Esophagus muscularis mucosa (tissue), 4 donors: ENCODE data around the gene SLC35B2. TPM values are rescaled to one million over a fixed set of nuclear protein-coding genes. Genes with fewer than 3 reads are reported as not detected.
"Not testable (repeated sequence)": the region's sequence is repeated elsewhere in the genome, so short reads cannot be mapped to it uniquely, and the experiment has no call there.

ENCODE experiments used
- DNase-seq: peaks from one replicate; pipeline ENCODE4 v3.0.0-alpha.2; 2017; ENCODE audit errors: extremely low spot score
- H3K27ac ChIP-seq, 4 donors: fragments of 200-600 bp; sonication (generic); replicated peaks in 1 of 4; 1 replicate in 3 of 4; 2 replicates in 1 of 4; pipeline ENCODE4 v1.5.1; 2016 to 2019; ENCODE audit warnings: mild to moderate bottlenecking in 1 of 4
- H3K27me3 ChIP-seq, 4 donors: fragments of 200-600 bp; sonication (generic); one replicate each; pipeline versions ENCODE4 v1.5.1 to v1.6.0; 2016 to 2019
- H3K36me3 ChIP-seq, 4 donors: fragments of 200-600 bp; sonication (generic); one replicate each; pipeline ENCODE4 v1.5.1; 2016 to 2019
- H3K4me1 ChIP-seq, 4 donors: fragments of 200-600 bp; sonication (generic); one replicate each; pipeline ENCODE4 v1.5.1; 2016 to 2019
- H3K4me3 ChIP-seq, 4 donors: fragments of 200-600 bp; sonication (generic); 1 replicate in 2 of 4; 2 replicates in 2 of 4; pipeline ENCODE4 v1.5.1; 2016 to 2019; ENCODE audit warnings: mild to moderate bottlenecking in 4 of 4, moderate library complexity in 1 of 4
- H3K9me3 ChIP-seq, 4 donors: fragments of 200-600 bp; sonication (generic); 1 replicate in 3 of 4; 2 replicates in 1 of 4; pipeline ENCODE4 v1.5.1; 2016 to 2019
- EP300 ChIP-seq: sonication (generic); formaldehyde crosslinking; IDR thresholded peaks from one replicate; pipeline ENCODE4 v1.6.1; 2017; ENCODE audit warnings: antibody characterized with exemption
- POLR2A ChIP-seq: fragments of 450-650 bp; IDR thresholded peaks from one replicate; pipeline ENCODE4 v1.6.1; 2017; ENCODE audit warnings: antibody characterized with exemption, moderate library complexity, mild to moderate bottlenecking, low read depth
- POLR2AphosphoS5 ChIP-seq, 2 donors: sonication (generic); formaldehyde crosslinking; IDR thresholded peaks; one replicate each; pipeline ENCODE4 v1.6.1; 2017; ENCODE audit warnings: antibody characterized with exemption in 2 of 2
- WGBS: methylation state at CpG from one replicate; pipeline ENCODE4 v1.1.5; 2018; 5-methylcytosine and 5-hydroxymethylcytosine counted together
- intact Hi-C: fragments of 100-400 bp; cut with DNase I; formaldehyde crosslinking; loops from one replicate; pipeline ENCODE4 v1.15.1; 2023
- total RNA-seq, 4 donors: library from RNA; depleted of rRNA; stranded (reverse); fragments of >200 nt; gene quantifications; one replicate each; pipeline versions ENCODE4 v1.1.0 to v1.2.1, GENCODE V29; 2016
- TF ChIP-seq, protein P1 (sequence below), 3 experiments: fragments of 200-600 bp in 2 of 3; fragments of 450-650 bp in 1 of 3; sonication (generic) in 2 of 3; IDR thresholded peaks; one replicate each; pipeline ENCODE4 v1.5.1; 2017 to 2019; ENCODE audit warnings: antibody characterized with exemption in 3 of 3, mild to moderate bottlenecking in 2 of 3, moderate library complexity in 1 of 3

The SLC35B2 gene
- total RNA-seq, 4 donors from 2014 or later = 22.8 to 37.9 (median 32.6) TPM

GRCh38 chr6:44233567-44234100 is 23.7 kb downstream of the SLC35B2 start:
- H3K9me3 ChIP-seq = no peaks in the 10 kb centered on the region
- H3K4me3 ChIP-seq = no peak overlapping the region
- peak overlapping the region; percentile 95 to 98 (median 96) for H3K27ac ChIP-seq
- peaks cover 10 to 61% (median 38%) of the 10 kb centered on the region in 4 donors for H3K36me3 ChIP-seq
- H3K4me1 ChIP-seq = peaks cover 86 to 100% (median 96%) of the 10 kb centered on the region in 4 donors
- no peak for DNase-seq
- no peaks in the 10 kb centered on the region for H3K27me3 ChIP-seq
- no peak for TF ChIP-seq POLR2AphosphoS5 (IDR thresholded peaks at IDR 0.05)
- TF ChIP-seq, protein P1, sequence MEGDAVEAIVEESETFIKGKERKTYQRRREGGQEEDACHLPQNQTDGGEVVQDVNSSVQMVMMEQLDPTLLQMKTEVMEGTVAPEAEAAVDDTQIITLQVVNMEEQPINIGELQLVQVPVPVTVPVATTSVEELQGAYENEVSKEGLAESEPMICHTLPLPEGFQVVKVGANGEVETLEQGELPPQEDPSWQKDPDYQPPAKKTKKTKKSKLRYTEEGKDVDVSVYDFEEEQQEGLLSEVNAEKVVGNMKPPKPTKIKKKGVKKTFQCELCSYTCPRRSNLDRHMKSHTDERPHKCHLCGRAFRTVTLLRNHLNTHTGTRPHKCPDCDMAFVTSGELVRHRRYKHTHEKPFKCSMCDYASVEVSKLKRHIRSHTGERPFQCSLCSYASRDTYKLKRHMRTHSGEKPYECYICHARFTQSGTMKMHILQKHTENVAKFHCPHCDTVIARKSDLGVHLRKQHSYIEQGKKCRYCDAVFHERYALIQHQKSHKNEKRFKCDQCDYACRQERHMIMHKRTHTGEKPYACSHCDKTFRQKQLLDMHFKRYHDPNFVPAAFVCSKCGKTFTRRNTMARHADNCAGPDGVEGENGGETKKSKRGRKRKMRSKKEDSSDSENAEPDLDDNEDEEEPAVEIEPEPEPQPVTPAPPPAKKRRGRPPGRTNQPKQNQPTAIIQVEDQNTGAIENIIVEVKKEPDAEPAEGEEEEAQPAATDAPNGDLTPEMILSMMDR (IDR thresholded peaks at IDR 0.05) = no peak
- TF ChIP-seq EP300 = no peak
- TF ChIP-seq POLR2A = no peak
- WGBS = 26% methylated on average over 14 of the region's 14 CpGs
- intact Hi-C loops = no loop called here

- Histone ChIP-seq H3K9me3 (no peaks in the 10 kb centered on the region), H3K27ac (peak overlapping the region; percentile 95 to 98 (median 96)), H3K27me3 (no peaks in the 10 kb centered on the region), H3K4me1 (peaks cover 87 to 100% (median 96%) of the 10 kb centered on the region in 4 donors), H3K4me3 (no peak overlapping the region), H3K36me3 (peaks cover 10 to 69% (median 38%) of the 10 kb centered on the region in 4 donors)
- TF ChIP-seq EP300 (no peak), POLR2AphosphoS5 (IDR thresholded peaks at IDR 0.05) (no peak), POLR2A (no peak)
- TF ChIP-seq, protein P1 (IDR thresholded peaks at IDR 0.05) = no peak
- 69% methylated on average over 16 of the region's 16 CpGs for WGBS
- DNase-seq = no peak
- intact Hi-C loops = no loop called here
Observed at GRCh38 chr6:44232676-44233566, 24.4 kb downstream of the SLC35B2 start.

DNA sequence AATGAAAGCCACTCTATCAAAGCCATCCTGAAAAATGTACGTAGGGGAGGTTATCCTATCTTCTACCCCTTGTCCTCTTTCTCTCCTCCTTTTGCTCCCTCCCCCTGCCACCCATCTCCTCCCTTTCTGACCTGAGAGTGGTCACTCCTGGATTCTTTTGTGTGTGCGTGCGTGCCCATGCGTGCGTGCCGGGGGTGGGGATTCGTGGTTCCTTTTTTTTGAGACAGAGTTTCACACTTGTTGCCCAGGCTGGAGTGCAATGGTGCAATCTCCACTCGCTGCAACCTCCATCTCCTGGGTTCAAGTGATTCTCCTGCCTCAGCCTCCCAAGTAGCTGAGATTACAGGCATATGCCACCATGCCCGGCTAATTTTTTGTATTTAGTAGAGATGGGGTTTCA is 25.9 kb downstream of the SLC35B2 start:
- H3K27me3 ChIP-seq, H3K4me3 ChIP-seq, H3K9me3 ChIP-seq, intact Hi-C loops, DNase-seq: not testable (repeated sequence)
- 63% methylated on average over 9 of the region's 9 CpGs for WGBS
- Histone ChIP-seq H3K36me3 (peaks cover 10 to 69% (median 38%) of the 10 kb centered on the region in 4 donors), H3K4me1 (peaks cover 92 to 100% (median 100%) of the 10 kb centered on the region in 4 donors), H3K27ac (peak overlapping the region; percentile 95 to 98 (median 96))

- H3K36me3 ChIP-seq = peaks cover 10 to 58% (median 38%) of the 10 kb centered on the region in 4 donors
- H3K27ac ChIP-seq = peak overlapping the region; percentile 95 to 98 (median 96)
- WGBS = 92% methylated on average over 3 of the region's 10 CpGs
- no peak overlapping the region for H3K4me3 ChIP-seq
- H3K9me3 ChIP-seq = no peaks in the 10 kb centered on the region
- peaks cover 95 to 100% (median 100%) of the 10 kb centered on the region in 4 donors for H3K4me1 ChIP-seq
- DNase-seq = no peak
- intact Hi-C loops = no loop called here
- TF ChIP-seq, protein P1 (IDR thresholded peaks at IDR 0.05) = no peak
- TF ChIP-seq POLR2A = no peak
- TF ChIP-seq POLR2AphosphoS5 (IDR thresholded peaks at IDR 0.05) = no peak
- no peak for TF ChIP-seq EP300
- no peaks in the 10 kb centered on the region for H3K27me3 ChIP-seq
Observed at GRCh38 chr6:44230034-44230675, 27.2 kb downstream of the SLC35B2 start.
